Measurements from ENCODE around the gene PPP1R1C. TPM values are rescaled to one million over a fixed set of nuclear protein-coding genes. Genes with fewer than 3 reads are reported as not detected.

The PPP1R1C gene
- total RNA-seq, 1 donor from 2014 or later: 1.7 TPM

DNA sequence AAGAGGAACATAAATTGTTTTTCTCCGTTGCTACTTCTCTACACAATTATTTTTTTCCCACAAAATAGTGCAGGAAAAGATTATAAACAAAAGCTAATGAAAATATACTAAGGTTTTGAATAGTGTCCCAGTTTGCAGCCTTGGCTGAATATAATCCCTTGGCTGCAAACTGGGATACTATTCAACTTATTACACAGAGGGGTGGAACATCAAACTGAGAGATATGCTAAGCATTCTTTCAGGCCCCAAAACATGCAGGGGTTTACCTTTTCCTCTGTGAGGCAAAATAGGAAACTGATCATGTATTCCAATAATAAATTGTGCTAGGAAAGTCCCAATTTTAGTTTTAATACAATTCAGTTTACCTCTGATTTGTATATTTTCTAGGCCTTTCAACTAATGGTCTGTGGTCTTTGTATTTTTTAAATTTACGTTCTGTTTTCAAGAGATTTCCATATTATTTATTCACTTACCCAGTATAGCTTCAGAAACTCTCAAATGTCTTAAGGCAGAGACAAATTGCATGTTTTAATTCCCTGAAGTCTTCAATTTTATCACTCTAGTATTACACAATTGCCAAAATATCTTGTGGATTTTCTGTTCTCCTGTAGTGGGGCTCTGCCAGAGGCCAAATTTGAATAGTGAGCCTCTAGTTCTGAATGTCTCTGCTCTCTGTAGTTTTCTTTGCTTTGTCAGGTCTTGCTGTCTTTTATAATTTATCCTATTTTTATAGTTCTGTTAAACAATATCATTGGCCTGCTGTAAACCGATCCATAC lies 63.9 kb downstream of the PPP1R1C start:
- Mint-ChIP-seq H3K27ac (ENCODE audit: unreplicated experiment) (no peak overlapping the region), H3K27me3 (ENCODE audit: low read depth) (no peaks in the 10 kb centered on the region), H3K4me3 (no peak overlapping the region), H3K4me1 (no peaks in the 10 kb centered on the region), H3K36me3 (ENCODE audit: low read depth) (no peaks in the 10 kb centered on the region), H3K9me3 (no peaks in the 10 kb centered on the region)
- TF ChIP-seq, protein P1, sequence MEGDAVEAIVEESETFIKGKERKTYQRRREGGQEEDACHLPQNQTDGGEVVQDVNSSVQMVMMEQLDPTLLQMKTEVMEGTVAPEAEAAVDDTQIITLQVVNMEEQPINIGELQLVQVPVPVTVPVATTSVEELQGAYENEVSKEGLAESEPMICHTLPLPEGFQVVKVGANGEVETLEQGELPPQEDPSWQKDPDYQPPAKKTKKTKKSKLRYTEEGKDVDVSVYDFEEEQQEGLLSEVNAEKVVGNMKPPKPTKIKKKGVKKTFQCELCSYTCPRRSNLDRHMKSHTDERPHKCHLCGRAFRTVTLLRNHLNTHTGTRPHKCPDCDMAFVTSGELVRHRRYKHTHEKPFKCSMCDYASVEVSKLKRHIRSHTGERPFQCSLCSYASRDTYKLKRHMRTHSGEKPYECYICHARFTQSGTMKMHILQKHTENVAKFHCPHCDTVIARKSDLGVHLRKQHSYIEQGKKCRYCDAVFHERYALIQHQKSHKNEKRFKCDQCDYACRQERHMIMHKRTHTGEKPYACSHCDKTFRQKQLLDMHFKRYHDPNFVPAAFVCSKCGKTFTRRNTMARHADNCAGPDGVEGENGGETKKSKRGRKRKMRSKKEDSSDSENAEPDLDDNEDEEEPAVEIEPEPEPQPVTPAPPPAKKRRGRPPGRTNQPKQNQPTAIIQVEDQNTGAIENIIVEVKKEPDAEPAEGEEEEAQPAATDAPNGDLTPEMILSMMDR (conservative IDR thresholded peaks at IDR 0.05): no peak
- DNase-seq (ENCODE audit: low read depth, low spot score): no peak

DNA sequence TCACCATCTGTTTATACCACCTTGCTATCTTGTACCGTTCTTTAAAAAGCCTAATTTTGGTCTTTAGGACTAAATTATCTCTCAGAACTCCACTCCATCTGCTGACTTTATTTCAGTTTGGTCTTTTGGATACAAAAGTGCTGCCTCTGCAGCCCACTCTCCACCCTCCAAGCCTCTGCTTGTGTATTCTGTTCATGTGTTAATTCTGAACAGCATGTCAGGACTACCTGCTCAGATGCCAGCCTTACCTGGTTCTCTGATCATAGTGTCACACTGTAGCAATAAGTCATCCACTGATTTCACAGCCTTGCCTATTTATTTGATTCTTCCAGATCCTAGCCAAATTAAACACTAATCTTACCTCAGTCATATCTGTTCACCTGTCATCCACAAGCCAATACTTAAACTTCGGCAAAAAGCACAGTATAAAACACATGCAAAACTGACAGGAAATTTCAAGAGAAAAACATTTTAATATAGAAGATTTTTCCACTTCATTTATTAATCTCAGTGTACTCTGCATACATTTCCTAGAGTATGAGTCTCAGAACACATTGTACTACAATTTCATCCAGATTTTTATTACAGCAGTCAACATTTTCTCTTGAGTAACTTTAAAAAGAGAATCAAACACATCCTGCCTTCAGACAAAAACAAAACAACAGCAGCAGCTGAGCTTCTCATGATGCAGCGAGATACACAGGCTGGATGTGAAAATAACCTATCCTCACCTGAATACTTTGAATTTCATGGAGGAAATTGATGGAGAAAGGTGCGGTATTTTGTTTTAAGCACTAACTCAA lies 64.9 kb downstream of the PPP1R1C start:
- Mint-ChIP-seq H3K4me1 (no peaks in the 10 kb centered on the region), H3K4me3 (no peak overlapping the region), H3K9me3 (peaks cover 2% of the 10 kb centered on the region), H3K36me3 (ENCODE audit: low read depth) (no peaks in the 10 kb centered on the region), H3K27ac (ENCODE audit: unreplicated experiment) (no peak overlapping the region), H3K27me3 (ENCODE audit: low read depth) (no peaks in the 10 kb centered on the region)
- DNase-seq (ENCODE audit: low read depth, low spot score): no peak
- TF ChIP-seq, protein P1 (conservative IDR thresholded peaks at IDR 0.05): no peak

DNA sequence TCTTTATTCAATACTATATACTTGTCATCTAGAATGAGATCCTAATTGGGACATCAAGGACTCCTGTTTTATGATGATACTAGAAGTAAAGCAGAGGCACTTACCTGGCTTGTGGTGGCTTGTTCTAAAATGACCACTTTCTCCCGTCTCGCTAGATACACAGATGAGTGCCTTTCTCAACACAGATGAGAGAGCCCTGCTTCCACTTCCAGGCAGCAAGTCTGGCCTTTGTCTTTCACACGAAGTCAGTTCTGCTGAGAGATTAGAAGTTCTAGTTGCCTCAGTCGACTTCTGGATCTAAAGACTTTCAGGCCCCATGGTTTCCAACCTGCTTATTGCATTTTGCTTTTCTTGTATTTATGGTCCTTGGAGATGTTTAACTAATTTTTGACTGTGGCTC lies 70.3 kb downstream of the PPP1R1C start:
- TF ChIP-seq, protein P1 (conservative IDR thresholded peaks at IDR 0.05): no peak
- H3K4me1 Mint-ChIP-seq: no peaks in the 10 kb centered on the region
- no peak for DNase-seq (ENCODE audit: low read depth, low spot score)
- H3K27me3 Mint-ChIP-seq (ENCODE audit: low read depth): no peaks in the 10 kb centered on the region
- H3K27ac Mint-ChIP-seq (ENCODE audit: unreplicated experiment): no peak overlapping the region
- peaks cover 2% of the 10 kb centered on the region for H3K9me3 Mint-ChIP-seq
- H3K4me3 Mint-ChIP-seq: no peak overlapping the region
- H3K36me3 Mint-ChIP-seq (ENCODE audit: low read depth): no peaks in the 10 kb centered on the region

DNA sequence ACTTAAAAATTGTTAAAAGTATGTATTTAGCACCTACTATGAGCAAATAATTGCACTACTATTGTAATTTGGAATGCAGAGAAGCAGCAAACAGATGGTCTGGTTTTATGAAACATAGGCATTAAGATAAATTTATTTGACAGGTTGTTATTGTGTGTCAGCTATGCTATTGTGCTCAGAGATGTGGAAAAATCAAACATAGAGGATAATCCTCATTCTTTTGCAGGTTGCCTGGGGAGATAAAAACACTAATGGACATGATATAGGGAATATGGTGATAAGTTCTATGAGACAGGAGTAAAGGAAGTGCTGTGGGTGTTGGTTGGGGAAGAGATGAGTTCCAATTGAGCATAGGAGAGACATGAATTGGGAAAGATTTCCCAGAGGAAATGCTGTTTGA lies 71.3 kb downstream of the PPP1R1C start:
- Mint-ChIP-seq H3K4me1 (no peaks in the 10 kb centered on the region), H3K27me3 (ENCODE audit: low read depth) (no peaks in the 10 kb centered on the region), H3K9me3 (peaks cover 2% of the 10 kb centered on the region), H3K36me3 (ENCODE audit: low read depth) (no peaks in the 10 kb centered on the region), H3K27ac (ENCODE audit: unreplicated experiment) (no peak overlapping the region), H3K4me3 (no peak overlapping the region)
- DNase-seq (ENCODE audit: low read depth, low spot score): no peak
- TF ChIP-seq, protein P1 (conservative IDR thresholded peaks at IDR 0.05): no peak

DNA sequence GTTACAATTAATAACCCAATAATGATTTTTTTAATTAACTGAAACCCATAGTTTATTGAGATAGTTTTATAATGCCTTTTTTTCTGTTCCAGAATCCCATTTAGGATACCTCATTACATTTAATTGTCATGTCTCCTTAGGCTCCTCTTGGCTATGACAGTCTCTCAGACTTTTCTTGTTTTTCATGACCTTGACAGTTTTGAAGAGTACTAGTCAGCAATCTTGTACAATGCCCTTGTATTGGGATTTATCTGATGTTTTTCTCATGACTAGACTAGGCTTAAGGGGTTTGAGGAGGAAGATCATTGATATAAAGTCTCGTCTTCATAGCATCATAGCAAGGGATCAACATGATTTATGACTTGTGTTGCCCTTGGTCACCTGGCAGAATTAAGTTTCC lies 72.4 kb downstream of the PPP1R1C start:
- no peak for DNase-seq (ENCODE audit: low read depth, low spot score)
- H3K4me3 Mint-ChIP-seq: no peak overlapping the region
- TF ChIP-seq, protein P1 (conservative IDR thresholded peaks at IDR 0.05): no peak
- peaks cover 2% of the 10 kb centered on the region for H3K9me3 Mint-ChIP-seq
- H3K4me1 Mint-ChIP-seq: no peaks in the 10 kb centered on the region
- H3K27ac Mint-ChIP-seq (ENCODE audit: unreplicated experiment): no peak overlapping the region
- H3K27me3 Mint-ChIP-seq (ENCODE audit: low read depth): no peaks in the 10 kb centered on the region
- no peaks in the 10 kb centered on the region for H3K36me3 Mint-ChIP-seq (ENCODE audit: low read depth)
